MM.1S (cell line): ENCODE measurements around the gene RRAGD.

Experiments
- DNase-seq: peaks from one replicate; pipeline ENCODE4 v3.0.0-alpha.2; 2015
- H2AFZ ChIP-seq: fragments of 300-600 bp; sonication (generic); 2 replicates; pipeline ENCODE4 v1.6.0; 2016; ENCODE audit warnings: antibody characterized with exemption, low read length
- H3F3A ChIP-seq: fragments of 300-600 bp; sonication (generic); 2 replicates; pipeline ENCODE4 v1.6.1; 2016; ENCODE audit warnings: mild to moderate bottlenecking, antibody characterized with exemption, low read length, moderate library complexity, mixed read lengths; ENCODE audit not compliant: insufficient read depth
- H3K27ac ChIP-seq: fragments of 300-600 bp; sonication (generic); 2 replicates; pipeline ENCODE4 v1.5.1; 2016; ENCODE audit warnings: mild to moderate bottlenecking, low read length
- H3K27me3 ChIP-seq: fragments of 300-600 bp; sonication (generic); replicated peaks from 2 replicates; pipeline ENCODE4 v1.6.0; 2016; ENCODE audit warnings: low read length; ENCODE audit not compliant: insufficient read depth
- H3K36me3 ChIP-seq: fragments of 300-600 bp; sonication (generic); replicated peaks from 2 replicates; pipeline ENCODE4 v1.6.1; 2016; ENCODE audit warnings: mild to moderate bottlenecking, low read length, mixed read lengths; ENCODE audit not compliant: insufficient read depth
- H3K4me1 ChIP-seq: fragments of 300-600 bp; sonication (generic); 2 replicates; pipeline ENCODE4 v1.6.1; 2016; ENCODE audit warnings: low read length, mixed read lengths
- H3K4me2 ChIP-seq: fragments of 300-600 bp; sonication (generic); 2 replicates; pipeline ENCODE4 v1.6.0; 2016; ENCODE audit warnings: low read depth, low read length
- H3K4me3 ChIP-seq: fragments of 300-600 bp; sonication (generic); 2 replicates; pipeline ENCODE4 v1.5.1; 2016; ENCODE audit warnings: low read length, mixed read lengths
- H3K79me2 ChIP-seq: fragments of 300-600 bp; sonication (generic); 2 replicates; pipeline ENCODE4 v1.6.1; 2016; ENCODE audit warnings: mixed run types, low read length, mixed read lengths
- H3K9ac ChIP-seq: fragments of 300-600 bp; sonication (generic); 2 replicates; pipeline ENCODE4 v1.6.1; 2016; ENCODE audit warnings: low read length, mixed read lengths
- H3K9me2 ChIP-seq: fragments of 300-600 bp; sonication (generic); replicated peaks from 2 replicates; pipeline ENCODE4 v1.6.1; 2016; ENCODE audit warnings: mild to moderate bottlenecking, low read length, mixed read lengths; ENCODE audit not compliant: insufficient read depth
- H3K9me3 ChIP-seq: fragments of 300-600 bp; sonication (generic); replicated peaks from 2 replicates; pipeline ENCODE4 v1.6.1; 2016; ENCODE audit warnings: mild to moderate bottlenecking, low read length, mixed read lengths; ENCODE audit not compliant: insufficient read depth
- H4K20me1 ChIP-seq: fragments of 300-600 bp; sonication (generic); 2 replicates; pipeline ENCODE4 v1.6.1; 2016; ENCODE audit warnings: mild to moderate bottlenecking, low read length, moderate library complexity, mixed read lengths; ENCODE audit not compliant: insufficient read depth
- CTCF ChIP-seq: fragments of 300-600 bp; sonication (generic); IDR thresholded peaks from 2 replicates; pipeline ENCODE4 v1.5.1; 2016; ENCODE audit warnings: antibody characterized with exemption, low read length, mixed read lengths
- EZH2 ChIP-seq: fragments of 300-600 bp; sonication (generic); optimal IDR thresholded peaks from 2 replicates; pipeline ENCODE3; 2017; ENCODE audit warnings: low read depth, mild to moderate bottlenecking, antibody characterized with exemption, low read length, mixed read lengths
- EZH2phosphoT487 ChIP-seq: fragments of 300-600 bp; sonication (generic); IDR thresholded peaks from 2 replicates; pipeline ENCODE4 v1.6.1; 2018; ENCODE audit warnings: antibody characterized with exemption, low read length

RRAGD gene

GRCh38 chr6:89378628-89379027 lies 33.4 kb downstream of the RRAGD start:
- no peak overlapping the region for H3K9ac ChIP-seq

GRCh38 chr6:89375427-89376267 lies 36.4 kb downstream of the RRAGD start:
- H3F3A ChIP-seq: peaks cover 50% of the 10 kb centered on the region
- H3K27ac ChIP-seq: peak overlapping the region; percentile 64; the same call in 1 of the 2 replicates
- peak overlapping the region; percentile 26 for H3K4me2 ChIP-seq
- no peaks in the 10 kb centered on the region for H3K36me3 ChIP-seq
- no peak for TF ChIP-seq EZH2
- TF ChIP-seq EZH2phosphoT487: no peak
- TF ChIP-seq CTCF: peak; percentile 78
- H3K9me2 ChIP-seq: no peaks in the 10 kb centered on the region
- no peak overlapping the region for H2AFZ ChIP-seq
- 0 out of 2 replicates have a peak overlapping the region, but pooled peaks have one; percentile 18 for H3K9ac ChIP-seq
- H4K20me1 ChIP-seq: no peaks in the 10 kb centered on the region
- H3K4me3 ChIP-seq: no peak overlapping the region
- no peaks in the 10 kb centered on the region for H3K9me3 ChIP-seq
- DNase-seq: peak; percentile 93
- peaks cover 49% of the 10 kb centered on the region for H3K4me1 ChIP-seq
- H3K79me2 ChIP-seq: peaks cover 24% of the 10 kb centered on the region
- H3K27me3 ChIP-seq: no peaks in the 10 kb centered on the region

More at GRCh38 chr6:89378628-89379027, 33.4 kb downstream of the RRAGD start:
- Histone ChIP-seq H3K4me2 (no peak overlapping the region), H3K4me3 (no peak overlapping the region), H3K27ac (no peak overlapping the region), H3K27me3 (no peaks in the 10 kb centered on the region), H3K9me3 (no peaks in the 10 kb centered on the region), H2AFZ (no peak overlapping the region), H4K20me1 (no peaks in the 10 kb centered on the region), H3K36me3 (no peaks in the 10 kb centered on the region), H3K9me2 (no peaks in the 10 kb centered on the region), H3K79me2 (peaks cover 16% of the 10 kb centered on the region), H3K4me1 (peaks cover 27% of the 10 kb centered on the region), H3F3A (peaks cover 26% of the 10 kb centered on the region)
- no peak for TF ChIP-seq EZH2phosphoT487
- TF ChIP-seq EZH2: no peak
- no peak for TF ChIP-seq CTCF
- DNase-seq: no peak

GRCh38 chr6:89372506-89372901 lies 39.6 kb downstream of the RRAGD start:
- H3K9me3 ChIP-seq: no peaks in the 10 kb centered on the region
- H3K9ac ChIP-seq: peak overlapping the region; percentile 16; the same call in 1 of the 2 replicates
- H3K4me3 ChIP-seq: peak overlapping the region; percentile 0; the same call in 1 of the 2 replicates
- H3F3A ChIP-seq: peaks cover 58% of the 10 kb centered on the region
- peaks cover 76% of the 10 kb centered on the region for H3K4me1 ChIP-seq
- no peaks in the 10 kb centered on the region for H3K36me3 ChIP-seq
- H3K27ac ChIP-seq: peak overlapping the region; percentile 83
- H2AFZ ChIP-seq: no peak overlapping the region
- DNase-seq: peak; percentile 80
- H3K27me3 ChIP-seq: no peaks in the 10 kb centered on the region
- TF ChIP-seq CTCF: no peak
- no peak for TF ChIP-seq EZH2phosphoT487
- no peak for TF ChIP-seq EZH2
- no peaks in the 10 kb centered on the region for H4K20me1 ChIP-seq
- peaks cover 52% of the 10 kb centered on the region for H3K79me2 ChIP-seq
- no peaks in the 10 kb centered on the region for H3K9me2 ChIP-seq
- peak overlapping the region; percentile 34 for H3K4me2 ChIP-seq
